ENCODE measurements around the gene BTBD9. TPM values are rescaled to one million over a fixed set of nuclear protein-coding genes. Genes with fewer than 3 reads are reported as not detected.

Gene BTBD9
- total and polyA plus RNA-seq, 4 donors: 8.7 to 73.9 (median 28.3) TPM

- DNase-seq (no peak), ATAC-seq (ENCODE audit: insufficient read depth, low FRiP score) (no peak)
- Histone ChIP-seq H3K4me1 (ENCODE audit: control insufficient read depth in 5 of 5, insufficient read depth in 5 of 5, low read length in 5 of 5) (peaks cover 0 to 17% (median 0%) of the 10 kb centered on the region in 5 donors), H3K27me3 (ENCODE audit: control insufficient read depth in 3 of 3, insufficient read depth in 3 of 3, low read length in 2 of 3) (no peaks in the 10 kb centered on the region), H3K4me3 (no peak overlapping the region), H3K9me3 (ENCODE audit: control insufficient read depth in 4 of 4, insufficient read depth in 3 of 4, low read length in 3 of 4) (no peaks in the 10 kb centered on the region), H3K27ac (ENCODE audit: low read depth in 1 of 2, low read length in 1 of 2) (no peak overlapping the region), H3K9ac (ENCODE audit: insufficient read depth in 1 of 2, low read length in 2 of 2) (no peak overlapping the region), H3K36me3 (ENCODE audit: control insufficient read depth in 4 of 4, insufficient read depth in 4 of 4, low read length in 4 of 4) (peaks cover 0 to 1% (median 0%) of the 10 kb centered on the region in 4 donors)
- TF ChIP-seq, protein P1, sequence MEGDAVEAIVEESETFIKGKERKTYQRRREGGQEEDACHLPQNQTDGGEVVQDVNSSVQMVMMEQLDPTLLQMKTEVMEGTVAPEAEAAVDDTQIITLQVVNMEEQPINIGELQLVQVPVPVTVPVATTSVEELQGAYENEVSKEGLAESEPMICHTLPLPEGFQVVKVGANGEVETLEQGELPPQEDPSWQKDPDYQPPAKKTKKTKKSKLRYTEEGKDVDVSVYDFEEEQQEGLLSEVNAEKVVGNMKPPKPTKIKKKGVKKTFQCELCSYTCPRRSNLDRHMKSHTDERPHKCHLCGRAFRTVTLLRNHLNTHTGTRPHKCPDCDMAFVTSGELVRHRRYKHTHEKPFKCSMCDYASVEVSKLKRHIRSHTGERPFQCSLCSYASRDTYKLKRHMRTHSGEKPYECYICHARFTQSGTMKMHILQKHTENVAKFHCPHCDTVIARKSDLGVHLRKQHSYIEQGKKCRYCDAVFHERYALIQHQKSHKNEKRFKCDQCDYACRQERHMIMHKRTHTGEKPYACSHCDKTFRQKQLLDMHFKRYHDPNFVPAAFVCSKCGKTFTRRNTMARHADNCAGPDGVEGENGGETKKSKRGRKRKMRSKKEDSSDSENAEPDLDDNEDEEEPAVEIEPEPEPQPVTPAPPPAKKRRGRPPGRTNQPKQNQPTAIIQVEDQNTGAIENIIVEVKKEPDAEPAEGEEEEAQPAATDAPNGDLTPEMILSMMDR (IDR thresholded peaks at IDR 0.05; ENCODE audit: control extremely low read depth, extremely low read depth): no peak
- WGBS, 2 donors: 81 to 93% methylated on average over 1 of the region's 1 CpG
Observed at GRCh38 chr6:38393986-38394385, 245.7 kb downstream of the BTBD9 start.

DNA sequence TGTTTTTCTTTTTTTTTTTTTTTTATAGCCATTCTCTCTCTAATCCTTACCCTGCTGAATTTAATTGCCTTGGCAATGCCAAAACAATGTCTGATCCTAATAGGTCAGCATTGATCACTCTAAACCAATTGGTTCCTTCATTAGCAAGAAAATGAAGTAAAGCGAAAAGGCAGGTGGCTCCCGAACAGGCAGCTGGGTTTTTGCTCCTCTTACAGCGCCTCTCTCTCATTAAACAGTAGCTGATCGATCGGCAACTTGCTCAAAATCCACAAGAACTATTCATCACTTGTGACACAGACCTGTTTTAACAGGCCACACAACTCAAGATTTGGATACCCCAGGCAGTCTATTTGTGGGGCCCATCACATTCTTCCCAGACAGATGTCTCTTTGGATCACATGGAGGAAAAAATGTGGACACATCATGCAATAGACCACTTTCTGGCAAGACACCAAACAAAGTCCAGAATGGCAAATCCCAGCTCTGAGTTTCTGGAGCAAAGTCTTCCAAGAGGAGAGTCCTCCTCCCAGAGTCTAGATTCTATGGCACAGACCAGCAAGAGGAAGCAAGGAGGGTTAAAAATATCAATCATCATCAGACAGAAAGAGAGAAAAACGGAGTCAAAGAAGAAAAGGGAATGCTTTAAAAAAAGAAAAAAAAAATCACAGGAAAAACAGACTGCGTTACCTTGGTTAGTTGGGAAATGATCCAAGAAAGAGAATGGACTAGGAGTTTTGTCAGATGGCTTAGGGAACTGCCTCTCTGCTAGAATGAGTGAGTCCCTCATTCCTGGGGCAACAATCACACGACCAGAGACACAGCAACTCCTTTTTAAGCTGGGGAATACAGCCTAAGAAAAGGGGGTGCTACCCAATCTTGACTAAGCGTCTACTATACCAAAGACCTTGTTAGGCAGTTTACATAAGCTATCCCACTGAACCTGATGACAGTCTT lies 247.8 kb downstream of the BTBD9 start:
- Histone ChIP-seq H3K9ac (ENCODE audit: insufficient read depth in 1 of 2, low read length in 2 of 2) (no peak overlapping the region), H3K27me3 (ENCODE audit: control insufficient read depth in 3 of 3, insufficient read depth in 3 of 3, low read length in 2 of 3) (no peaks in the 10 kb centered on the region), H3K4me3 (no peak overlapping the region), H3K36me3 (ENCODE audit: control insufficient read depth in 4 of 4, insufficient read depth in 4 of 4, low read length in 4 of 4) (peaks cover 0 to 1% (median 0%) of the 10 kb centered on the region in 4 donors), H3K4me1 (ENCODE audit: control insufficient read depth in 5 of 5, insufficient read depth in 5 of 5, low read length in 5 of 5) (peaks cover 0 to 13% (median 0%) of the 10 kb centered on the region in 5 donors), H3K9me3 (ENCODE audit: control insufficient read depth in 4 of 4, insufficient read depth in 3 of 4, low read length in 3 of 4) (no peaks in the 10 kb centered on the region), H3K27ac (ENCODE audit: low read depth in 1 of 2, low read length in 1 of 2) (no peak overlapping the region)
- TF ChIP-seq, protein P1 (IDR thresholded peaks at IDR 0.05; ENCODE audit: control extremely low read depth, extremely low read depth): no peak
- ATAC-seq (ENCODE audit: insufficient read depth, low FRiP score): no peak
- no peak for DNase-seq
- WGBS, 2 donors: 94 to 95% methylated on average over 9 of the region's 9 CpGs

GRCh38 chr6:38391206-38391605 lies 248.5 kb downstream of the BTBD9 start:
- Histone ChIP-seq H3K27ac (ENCODE audit: low read depth in 1 of 2, low read length in 1 of 2) (no peak overlapping the region), H3K27me3 (ENCODE audit: control insufficient read depth in 3 of 3, insufficient read depth in 3 of 3, low read length in 2 of 3) (no peaks in the 10 kb centered on the region), H3K9me3 (ENCODE audit: control insufficient read depth in 4 of 4, insufficient read depth in 3 of 4, low read length in 3 of 4) (no peaks in the 10 kb centered on the region), H3K36me3 (ENCODE audit: control insufficient read depth in 4 of 4, insufficient read depth in 4 of 4, low read length in 4 of 4) (peaks cover 0 to 1% (median 0%) of the 10 kb centered on the region in 4 donors), H3K4me1 (ENCODE audit: control insufficient read depth in 5 of 5, insufficient read depth in 5 of 5, low read length in 5 of 5) (peaks cover 0 to 11% (median 0%) of the 10 kb centered on the region in 5 donors), H3K9ac (ENCODE audit: insufficient read depth in 1 of 2, low read length in 2 of 2) (no peak overlapping the region), H3K4me3 (no peak overlapping the region)
- TF ChIP-seq, protein P1 (IDR thresholded peaks at IDR 0.05; ENCODE audit: control extremely low read depth, extremely low read depth): no peak
- ATAC-seq (ENCODE audit: insufficient read depth, low FRiP score) (no peak), DNase-seq (no peak)
